GM15510 (cell line): ENCODE results near the gene NSD1.

Source experiments
- POLR2A ChIP-seq: IDR thresholded peaks from 3 replicates; pipeline ENCODE4 v1.6.1; 2011; ENCODE audit warnings: borderline replicate concordance; ENCODE audit not compliant: insufficient read length; ENCODE audit errors: extremely low read depth

The NSD1 gene

DNA sequence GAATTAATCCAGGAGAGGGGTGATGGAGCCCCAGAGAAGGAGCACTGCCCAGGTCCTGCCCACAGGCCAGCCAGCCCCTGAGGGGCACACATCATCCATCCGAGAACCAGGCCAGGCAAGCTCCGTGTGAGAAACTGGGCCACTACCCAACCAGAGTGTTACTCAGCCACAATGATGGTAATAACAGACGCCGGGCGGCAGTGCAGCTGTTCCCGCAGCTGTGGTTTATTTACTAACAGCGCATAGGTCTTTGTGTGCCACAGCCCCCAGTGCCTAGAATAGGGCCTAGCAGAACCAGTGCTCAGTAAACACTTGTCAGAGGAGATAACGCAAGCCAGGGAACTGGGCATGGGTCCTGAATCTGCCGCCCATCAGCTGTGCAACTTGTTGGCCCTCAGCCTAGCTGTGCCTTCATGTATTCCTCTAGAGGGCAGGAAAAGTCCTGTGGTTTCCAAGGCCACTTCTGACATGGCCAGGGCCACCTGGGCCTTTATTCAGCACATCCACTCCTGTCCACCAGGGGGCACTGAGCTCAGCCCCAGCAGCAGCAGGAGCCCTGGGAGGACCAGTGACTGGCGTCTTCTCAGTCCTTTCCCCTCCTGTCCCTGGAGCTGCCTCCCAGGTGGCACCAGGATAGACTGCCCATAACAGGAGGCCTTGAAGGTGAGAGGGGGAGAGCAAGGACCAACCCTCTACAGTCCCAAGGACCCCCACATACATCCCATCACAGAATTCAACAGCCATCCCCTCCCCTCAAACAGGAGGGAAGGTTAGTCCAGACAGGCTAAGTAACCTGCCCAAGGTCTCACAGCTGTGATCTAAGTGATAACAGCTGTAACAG is 176.0 kb downstream of the NSD1 start:
- TF ChIP-seq POLR2A: no peak

- no peak for TF ChIP-seq POLR2A
Observed at GRCh38 chr5:177310332-177310731, 176.8 kb downstream of the NSD1 start.

DNA sequence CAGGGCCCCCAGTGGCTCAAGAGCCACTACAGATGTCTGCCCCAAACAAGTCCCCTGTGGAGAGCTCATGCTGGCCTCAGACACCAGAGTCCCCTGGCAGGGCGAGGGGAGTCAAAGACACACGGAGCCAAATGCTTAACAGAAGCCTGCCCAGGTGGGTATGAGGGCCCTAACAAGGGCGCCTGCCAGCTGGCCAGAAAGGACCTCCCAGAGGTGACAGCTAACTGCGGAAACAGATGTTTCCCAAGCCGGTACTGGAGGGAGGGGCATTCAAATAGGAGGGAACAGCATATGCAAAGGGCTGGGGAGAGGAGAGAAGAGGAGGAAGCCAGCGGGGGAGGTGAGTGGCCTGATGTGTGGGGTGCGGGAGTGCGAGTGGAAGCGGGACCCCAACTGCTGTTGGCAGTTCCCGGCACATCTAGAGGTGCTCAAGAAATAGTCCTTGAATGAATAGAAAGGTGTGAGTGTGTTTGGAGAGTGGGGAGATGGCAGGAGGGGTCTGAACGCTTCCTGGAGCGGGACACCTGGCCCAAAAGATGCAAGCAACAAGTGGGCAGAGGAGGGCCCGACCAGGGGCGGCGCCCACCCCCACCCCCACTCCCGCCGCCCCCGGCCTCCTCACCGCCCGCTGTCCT is 177.3 kb downstream of the NSD1 start:
- peak; percentile 53 for TF ChIP-seq POLR2A

GRCh38 chr5:177311392-177311722 is 177.8 kb downstream of the NSD1 start:
- TF ChIP-seq POLR2A: no peak

GRCh38 chr5:177311723-177312648 is 178.4 kb downstream of the NSD1 start, which contains the start of gene MXD3:
MXD3 (minus strand) TSS chr5:177311898; CDS start chr5:177311830, 68 bp downstream.
- peak; percentile 70 for TF ChIP-seq POLR2A

DNA sequence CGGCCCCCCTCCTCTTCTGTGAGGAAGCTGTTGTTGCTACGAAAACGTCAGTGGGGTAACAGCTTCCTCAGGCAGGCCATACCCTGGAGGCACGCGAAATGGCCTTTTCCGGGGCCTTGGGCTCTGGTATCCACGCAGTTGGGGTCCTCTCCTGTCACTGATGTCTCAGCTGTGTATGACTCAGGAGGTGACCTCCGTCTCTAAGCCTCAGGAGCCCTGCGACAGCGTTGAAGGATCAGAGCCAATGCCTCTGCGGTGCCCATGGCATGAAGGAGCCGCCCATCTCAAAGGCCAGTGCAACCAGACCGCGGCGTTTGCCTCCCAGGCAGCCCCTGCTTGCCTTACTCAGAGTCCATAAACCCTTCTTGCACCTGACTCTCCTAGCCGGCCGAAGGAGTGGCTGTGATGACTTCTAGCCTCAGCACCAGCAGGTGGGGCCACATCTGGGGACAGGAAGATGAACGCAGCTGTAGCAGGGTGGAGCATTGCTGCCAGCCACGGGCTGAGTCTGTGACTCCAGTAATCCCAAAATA is 179.1 kb downstream of the NSD1 start:
- TF ChIP-seq POLR2A: no peak

- TF ChIP-seq POLR2A: no peak
Observed at GRCh38 chr5:177313561-177314259, 180.1 kb downstream of the NSD1 start.

DNA sequence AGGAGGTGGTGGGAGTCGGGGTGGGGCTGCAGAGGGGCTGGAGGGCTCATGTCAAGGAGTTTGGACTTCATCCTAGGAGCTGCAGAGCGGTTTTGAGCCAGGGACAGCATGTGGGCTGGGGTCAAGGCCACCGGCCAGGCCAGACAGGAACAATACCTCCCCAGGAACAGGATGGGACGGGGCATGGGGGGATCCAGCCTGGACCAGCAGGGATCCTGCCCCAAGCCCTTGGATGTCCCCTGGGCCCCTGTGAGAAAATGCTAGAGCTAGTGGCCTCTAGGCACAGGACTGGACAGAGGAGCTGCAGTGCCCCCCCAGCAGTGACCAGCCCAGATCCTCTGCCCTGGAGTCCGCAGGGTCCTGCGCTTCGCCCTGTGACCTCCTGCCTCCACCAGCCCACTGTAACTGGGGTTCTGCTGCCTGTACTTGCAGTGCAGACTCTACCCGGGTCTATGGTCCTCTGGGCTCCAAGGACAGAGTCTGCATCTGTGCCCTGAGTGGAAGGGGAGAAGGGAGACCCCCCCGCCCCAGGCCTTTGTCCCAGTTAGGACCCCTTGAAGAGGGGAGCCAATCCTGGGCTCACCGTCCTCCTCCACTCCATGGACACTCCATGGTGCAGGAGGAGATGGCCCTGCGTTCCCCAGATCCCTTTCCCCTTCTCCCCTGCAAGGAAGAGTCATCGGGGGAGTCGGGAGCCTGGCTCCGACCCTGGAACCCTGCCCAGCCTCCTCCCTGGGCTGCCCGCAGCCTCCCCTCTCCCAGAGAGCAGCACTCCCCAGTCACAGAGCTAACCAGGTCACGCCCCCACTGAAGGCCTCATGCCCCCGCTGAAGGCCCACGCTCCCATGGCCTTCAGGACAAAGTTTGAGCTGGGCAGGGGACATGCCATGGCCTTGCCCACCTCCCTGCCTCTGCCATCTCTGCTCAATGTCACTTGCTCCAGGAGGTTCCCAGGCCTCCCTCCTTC is 181.1 kb downstream of the NSD1 start:
- TF ChIP-seq POLR2A: no peak

GRCh38 chr5:177315411-177315810 is 181.8 kb downstream of the NSD1 start:
- TF ChIP-seq POLR2A: no peak

DNA sequence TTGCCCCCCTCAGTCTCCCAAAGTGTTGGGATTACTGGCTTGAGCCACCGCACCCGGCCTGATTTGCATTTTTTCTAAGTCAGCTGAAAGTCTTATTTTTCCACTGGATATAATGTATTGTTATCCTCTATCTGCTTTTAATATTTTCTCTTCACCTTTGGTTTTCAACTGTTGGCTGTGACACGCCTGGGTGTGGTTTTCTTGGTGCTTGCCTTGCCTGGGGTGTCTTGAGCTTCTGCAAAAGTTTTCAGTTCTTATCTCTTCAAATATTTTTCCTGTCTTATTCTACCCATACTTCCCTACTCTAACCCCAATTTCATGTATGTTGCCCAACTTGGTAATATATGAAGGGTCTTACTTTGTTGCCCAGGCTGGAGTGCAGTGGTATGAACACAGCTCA is 182.4 kb downstream of the NSD1 start:
- no peak for TF ChIP-seq POLR2A

DNA sequence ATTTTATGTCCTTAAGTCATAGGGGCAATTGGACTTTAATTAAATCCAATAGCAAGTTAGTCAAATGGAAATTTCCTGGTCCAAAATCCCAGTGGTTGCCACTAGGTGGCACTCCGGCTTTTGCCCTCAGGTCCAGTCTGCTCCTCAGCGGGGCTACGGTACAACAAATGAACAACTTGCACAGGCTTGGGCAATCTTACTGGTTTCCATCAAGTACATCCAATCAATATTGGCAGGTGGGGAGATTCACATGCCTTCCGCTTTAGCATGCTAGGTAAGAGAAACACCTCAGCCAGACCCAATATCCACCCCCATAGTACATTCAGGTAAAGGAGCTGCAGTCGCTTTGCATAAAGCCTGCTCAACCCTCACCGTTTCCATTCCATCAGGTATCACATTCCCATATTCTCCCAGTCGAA is 184.4 kb downstream of the NSD1 start:
- no peak for TF ChIP-seq POLR2A

- TF ChIP-seq POLR2A: no peak
Observed at GRCh38 chr5:177319913-177320588, 186.5 kb downstream of the NSD1 start.
